SK-N-SH treated with all-trans-retinoic acid at 6 μM for 48 hours (cell line): ENCODE measurements around the gene VRK2.
"Not testable (repeated sequence)": the region's sequence is repeated elsewhere in the genome, so short reads cannot be mapped to it uniquely, and the experiment has no call there.

ENCODE experiments used
- ATAC-seq: fragments of 200-7000 bp; cut with Tn5 transposase; 3 replicates; pipeline ENCODE4 v1.9.1; 2020; ENCODE audit warnings: mild to moderate bottlenecking, moderate library complexity
- ARNTL ChIP-seq: fragments of 450-650 bp; formaldehyde crosslinking; IDR thresholded peaks from 2 replicates; pipeline ENCODE4 v1.5.0; 2020; ENCODE audit warnings: low read depth, mild to moderate bottlenecking, moderate library complexity, borderline replicate concordance
- BACH2 ChIP-seq: fragments of 250-450 bp; sonication (Bioruptor Pico); IDR thresholded peaks from 2 replicates; pipeline ENCODE4 v1.9.0; 2021; ENCODE audit warnings: mild to moderate bottlenecking, borderline replicate concordance
- CSDC2 ChIP-seq: fragments of 250-450 bp; sonication (Bioruptor Pico); IDR thresholded peaks from 2 replicates; pipeline ENCODE4 v1.5.0; 2020; ENCODE audit warnings: mild to moderate bottlenecking, moderate library complexity
- ESRRG ChIP-seq: fragments of 250-450 bp; sonication (Bioruptor Pico); IDR thresholded peaks from 2 replicates; pipeline ENCODE4 v1.6.1; 2021; ENCODE audit warnings: mild to moderate bottlenecking
- GLIS3 ChIP-seq: fragments of 250-450 bp; sonication (Bioruptor Pico); IDR thresholded peaks from 2 replicates; pipeline ENCODE4 v1.5.0; 2020; ENCODE audit warnings: mild to moderate bottlenecking, moderate library complexity
- ISL1 ChIP-seq: fragments of 250-450 bp; sonication (Bioruptor Pico); IDR thresholded peaks from 2 replicates; pipeline ENCODE4 v2.1.2; 2022; ENCODE audit warnings: mild to moderate bottlenecking, moderate library complexity
- OSR1 ChIP-seq: fragments of 250-450 bp; sonication (Bioruptor Pico); IDR thresholded peaks from 2 replicates; pipeline ENCODE4 v1.8.0; 2022; ENCODE audit warnings: moderate library complexity, mild to moderate bottlenecking, inconsistent platforms
- PPARA ChIP-seq: fragments of 250-450 bp; sonication (Bioruptor Pico); IDR thresholded peaks from 2 replicates; pipeline ENCODE4 v1.5.0; 2020; ENCODE audit warnings: mild to moderate bottlenecking, borderline replicate concordance
- RARB ChIP-seq: fragments of 250-450 bp; sonication (Bioruptor Pico); IDR thresholded peaks from 2 replicates; pipeline ENCODE4 v1.8.0; 2021; ENCODE audit warnings: mild to moderate bottlenecking, moderate library complexity
- SNAI2 ChIP-seq: fragments of 250-450 bp; sonication (Bioruptor Pico); IDR thresholded peaks from 2 replicates; pipeline ENCODE4 v1.5.0; 2020; ENCODE audit warnings: mild to moderate bottlenecking, moderate library complexity
- TCF4 ChIP-seq: fragments of 250-450 bp; sonication (Bioruptor Pico); IDR thresholded peaks from 2 replicates; pipeline ENCODE4 v1.8.0; 2021; ENCODE audit warnings: mild to moderate bottlenecking, moderate library complexity, borderline replicate concordance
- TOX ChIP-seq: fragments of 250-450 bp; sonication (Bioruptor Pico); IDR thresholded peaks from 2 replicates; pipeline ENCODE4 v1.8.0; 2021; ENCODE audit warnings: mild to moderate bottlenecking, moderate library complexity, borderline replicate concordance
- ZC3H10 ChIP-seq: fragments of 250-450 bp; sonication (Bioruptor Pico); IDR thresholded peaks from 2 replicates; pipeline ENCODE4 v1.5.1; 2021; ENCODE audit warnings: mild to moderate bottlenecking, moderate library complexity
- ZFP3 ChIP-seq: fragments of 250-450 bp; sonication (Bioruptor Pico); IDR thresholded peaks from 2 replicates; pipeline ENCODE4 v1.5.0; 2020; ENCODE audit warnings: mild to moderate bottlenecking, moderate library complexity
- ZFP30 ChIP-seq: fragments of 450-650 bp; formaldehyde crosslinking; IDR thresholded peaks from 2 replicates; pipeline ENCODE4 v1.5.0; 2022; ENCODE audit warnings: mild to moderate bottlenecking, moderate library complexity
- ZNF565 ChIP-seq: fragments of 450-650 bp; formaldehyde crosslinking; conservative IDR thresholded peaks from 2 replicates; pipeline ENCODE4 v1.5.0; 2020; ENCODE audit warnings: low read depth, mild to moderate bottlenecking, moderate library complexity
- ZNF70 ChIP-seq: fragments of 450-650 bp; formaldehyde crosslinking; IDR thresholded peaks from 2 replicates; pipeline ENCODE4 v1.5.0; 2020; ENCODE audit warnings: mild to moderate bottlenecking, moderate library complexity
- ZNF8 ChIP-seq: fragments of 450-650 bp; formaldehyde crosslinking; IDR thresholded peaks from 2 replicates; pipeline ENCODE4 v1.5.0; 2020; ENCODE audit warnings: mild to moderate bottlenecking, moderate library complexity
- TF ChIP-seq, protein P1 (sequence below): fragments of 250-450 bp; sonication (Bioruptor Pico); IDR thresholded peaks from 2 replicates; pipeline ENCODE4 v1.5.1; 2021; ENCODE audit warnings: mild to moderate bottlenecking, moderate library complexity
- TF ChIP-seq, protein P2 (sequence below): fragments of 250-450 bp; sonication (Bioruptor Pico); IDR thresholded peaks from 2 replicates; pipeline ENCODE4 v1.8.0; 2021; ENCODE audit warnings: low read depth, mild to moderate bottlenecking, moderate library complexity, borderline replicate concordance
- TF ChIP-seq, protein P3 (sequence below): fragments of 250-450 bp; sonication (Bioruptor Pico); IDR thresholded peaks from 2 replicates; pipeline ENCODE4 v1.5.1; 2020; ENCODE audit warnings: low read depth, mild to moderate bottlenecking, moderate library complexity
- TF ChIP-seq, protein P4 (sequence below): fragments of 250-450 bp; sonication (Bioruptor Pico); IDR thresholded peaks from 2 replicates; pipeline ENCODE4 v1.5.0; 2020; ENCODE audit warnings: mild to moderate bottlenecking, moderate library complexity
- TF ChIP-seq, protein P5 (sequence below): fragments of 250-450 bp; sonication (Bioruptor Pico); IDR thresholded peaks from 2 replicates; pipeline ENCODE4 v1.8.0; 2020; ENCODE audit warnings: mild to moderate bottlenecking, moderate library complexity, borderline replicate concordance

VRK2 gene

DNA sequence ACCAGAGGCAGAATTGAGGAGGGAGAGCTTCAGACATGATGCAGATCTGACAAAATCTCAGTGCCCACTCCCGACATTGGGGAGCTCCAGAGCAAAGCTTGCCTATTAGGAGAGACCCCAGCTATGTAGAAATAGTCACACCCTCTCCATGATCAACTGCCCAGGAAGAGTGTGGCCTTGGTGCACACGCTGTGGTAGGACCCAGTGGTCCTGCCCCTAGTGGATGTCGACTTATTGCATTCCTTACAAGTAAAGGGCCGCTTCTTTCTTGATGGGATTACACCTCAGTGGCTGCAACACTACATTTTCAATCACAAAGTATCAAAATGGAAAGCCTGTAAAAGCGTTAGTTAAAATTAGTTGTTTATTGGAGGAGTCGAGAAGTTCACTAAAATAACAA, 64.2 kb downstream of the VRK2 start:
- ATAC-seq: no peak

DNA sequence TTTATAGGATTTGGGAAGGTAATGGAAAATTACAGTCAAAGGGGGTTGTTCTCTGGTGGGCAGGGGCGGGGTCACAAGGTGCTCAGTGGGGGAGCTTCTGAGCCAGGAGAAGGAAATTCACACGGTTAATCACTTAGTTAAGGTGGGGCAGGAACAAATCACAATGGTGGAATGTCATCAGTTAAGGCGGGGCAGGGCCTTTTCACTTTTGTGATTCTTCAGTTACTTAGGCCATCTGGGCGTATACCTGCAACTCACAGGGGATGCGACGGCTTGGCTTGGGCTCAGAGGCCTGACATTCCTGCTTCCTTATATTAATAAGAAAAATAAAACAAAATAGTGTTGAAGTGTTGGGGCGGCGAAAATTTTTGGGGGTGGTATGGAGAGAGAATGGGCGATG, 67.0 kb downstream of the VRK2 start:
- not testable (repeated sequence) for ATAC-seq

More for the DNA sequence above, 64.2 kb downstream of the VRK2 start:
- TF ChIP-seq, protein P1, sequence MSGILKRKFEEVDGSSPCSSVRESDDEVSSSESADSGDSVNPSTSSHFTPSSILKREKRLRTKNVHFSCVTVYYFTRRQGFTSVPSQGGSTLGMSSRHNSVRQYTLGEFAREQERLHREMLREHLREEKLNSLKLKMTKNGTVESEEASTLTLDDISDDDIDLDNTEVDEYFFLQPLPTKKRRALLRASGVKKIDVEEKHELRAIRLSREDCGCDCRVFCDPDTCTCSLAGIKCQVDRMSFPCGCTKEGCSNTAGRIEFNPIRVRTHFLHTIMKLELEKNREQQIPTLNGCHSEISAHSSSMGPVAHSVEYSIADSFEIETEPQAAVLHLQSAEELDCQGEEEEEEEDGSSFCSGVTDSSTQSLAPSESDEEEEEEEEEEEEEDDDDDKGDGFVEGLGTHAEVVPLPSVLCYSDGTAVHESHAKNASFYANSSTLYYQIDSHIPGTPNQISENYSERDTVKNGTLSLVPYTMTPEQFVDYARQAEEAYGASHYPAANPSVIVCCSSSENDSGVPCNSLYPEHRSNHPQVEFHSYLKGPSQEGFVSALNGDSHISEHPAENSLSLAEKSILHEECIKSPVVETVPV: no peak
- TF ChIP-seq ISL1 (CRISPR knock-in tag) (no peak), BACH2 (CRISPR knock-in tag) (no peak), RARB (CRISPR knock-in tag) (no peak), OSR1 (CRISPR knock-in tag) (no peak), ZC3H10 (CRISPR knock-in tag) (no peak), ESRRG (no peak), ARNTL (no peak), ZNF8 (no peak), CSDC2 (CRISPR knock-in tag) (no peak), ZNF565 (CRISPR knock-in tag) (no peak), ZNF70 (CRISPR knock-in tag) (no peak), GLIS3 (CRISPR knock-in tag) (no peak)
- TF ChIP-seq, protein P2, sequence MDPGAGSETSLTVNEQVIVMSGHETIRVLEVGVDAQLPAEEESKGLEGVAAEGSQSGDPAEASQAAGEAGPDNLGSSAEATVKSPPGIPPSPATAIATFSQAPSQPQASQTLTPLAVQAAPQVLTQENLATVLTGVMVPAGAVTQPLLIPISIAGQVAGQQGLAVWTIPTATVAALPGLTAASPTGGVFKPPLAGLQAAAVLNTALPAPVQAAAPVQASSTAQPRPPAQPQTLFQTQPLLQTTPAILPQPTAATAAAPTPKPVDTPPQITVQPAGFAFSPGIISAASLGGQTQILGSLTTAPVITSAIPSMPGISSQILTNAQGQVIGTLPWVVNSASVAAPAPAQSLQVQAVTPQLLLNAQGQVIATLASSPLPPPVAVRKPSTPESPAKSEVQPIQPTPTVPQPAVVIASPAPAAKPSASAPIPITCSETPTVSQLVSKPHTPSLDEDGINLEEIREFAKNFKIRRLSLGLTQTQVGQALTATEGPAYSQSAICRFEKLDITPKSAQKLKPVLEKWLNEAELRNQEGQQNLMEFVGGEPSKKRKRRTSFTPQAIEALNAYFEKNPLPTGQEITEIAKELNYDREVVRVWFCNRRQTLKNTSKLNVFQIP: no peak

DNA sequence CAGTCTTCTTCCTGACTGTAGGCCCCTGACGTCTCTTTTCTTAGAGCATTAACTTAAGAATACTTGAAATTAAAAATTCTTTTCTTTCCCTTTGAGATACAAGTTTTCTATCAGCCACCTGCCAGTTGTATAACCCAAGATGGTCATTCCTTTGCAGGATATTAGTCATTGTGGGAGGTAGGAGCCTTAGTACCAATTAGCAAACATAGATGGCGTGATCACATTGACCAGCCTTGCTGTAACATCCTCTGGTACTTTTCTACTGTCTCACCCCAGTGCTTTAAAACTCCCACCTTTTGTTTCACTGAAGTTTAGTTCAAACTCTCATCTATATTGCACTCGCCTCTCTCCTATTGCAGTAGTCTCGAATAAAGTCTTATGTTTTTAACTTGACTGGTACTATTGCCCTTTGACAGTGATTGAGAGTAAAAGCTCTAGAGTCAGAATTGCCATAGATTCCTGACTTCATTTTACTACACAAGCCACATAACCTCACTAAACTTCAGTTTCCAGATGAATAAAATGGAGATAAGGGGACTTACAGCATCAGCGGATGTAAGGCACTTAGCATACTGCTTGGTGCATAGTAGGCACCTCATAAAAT, 74.1 kb downstream of the VRK2 start:
- ATAC-seq: no peak
- TF ChIP-seq ZFP3 (CRISPR knock-in tag): no peak
- no peak for TF ChIP-seq ESRRG
- TF ChIP-seq TOX (CRISPR knock-in tag): no peak
- TF ChIP-seq ZFP30 (CRISPR knock-in tag): no peak
- TF ChIP-seq, protein P1: no peak
- TF ChIP-seq ZNF8: no peak
- no peak for TF ChIP-seq ISL1 (CRISPR knock-in tag)
- no peak for TF ChIP-seq ZNF70 (CRISPR knock-in tag)
- TF ChIP-seq CSDC2 (CRISPR knock-in tag): no peak
- TF ChIP-seq, protein P3, sequence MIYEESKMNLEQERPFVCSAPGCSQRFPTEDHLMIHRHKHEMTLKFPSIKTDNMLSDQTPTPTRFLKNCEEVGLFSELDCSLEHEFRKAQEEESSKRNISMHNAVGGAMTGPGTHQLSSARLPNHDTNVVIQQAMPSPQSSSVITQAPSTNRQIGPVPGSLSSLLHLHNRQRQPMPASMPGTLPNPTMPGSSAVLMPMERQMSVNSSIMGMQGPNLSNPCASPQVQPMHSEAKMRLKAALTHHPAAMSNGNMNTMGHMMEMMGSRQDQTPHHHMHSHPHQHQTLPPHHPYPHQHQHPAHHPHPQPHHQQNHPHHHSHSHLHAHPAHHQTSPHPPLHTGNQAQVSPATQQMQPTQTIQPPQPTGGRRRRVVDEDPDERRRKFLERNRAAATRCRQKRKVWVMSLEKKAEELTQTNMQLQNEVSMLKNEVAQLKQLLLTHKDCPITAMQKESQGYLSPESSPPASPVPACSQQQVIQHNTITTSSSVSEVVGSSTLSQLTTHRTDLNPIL: no peak
- no peak for TF ChIP-seq GLIS3 (CRISPR knock-in tag)
- no peak for TF ChIP-seq OSR1 (CRISPR knock-in tag)
- no peak for TF ChIP-seq SNAI2
- no peak for TF ChIP-seq PPARA
- TF ChIP-seq ARNTL: no peak
- TF ChIP-seq, protein P4, sequence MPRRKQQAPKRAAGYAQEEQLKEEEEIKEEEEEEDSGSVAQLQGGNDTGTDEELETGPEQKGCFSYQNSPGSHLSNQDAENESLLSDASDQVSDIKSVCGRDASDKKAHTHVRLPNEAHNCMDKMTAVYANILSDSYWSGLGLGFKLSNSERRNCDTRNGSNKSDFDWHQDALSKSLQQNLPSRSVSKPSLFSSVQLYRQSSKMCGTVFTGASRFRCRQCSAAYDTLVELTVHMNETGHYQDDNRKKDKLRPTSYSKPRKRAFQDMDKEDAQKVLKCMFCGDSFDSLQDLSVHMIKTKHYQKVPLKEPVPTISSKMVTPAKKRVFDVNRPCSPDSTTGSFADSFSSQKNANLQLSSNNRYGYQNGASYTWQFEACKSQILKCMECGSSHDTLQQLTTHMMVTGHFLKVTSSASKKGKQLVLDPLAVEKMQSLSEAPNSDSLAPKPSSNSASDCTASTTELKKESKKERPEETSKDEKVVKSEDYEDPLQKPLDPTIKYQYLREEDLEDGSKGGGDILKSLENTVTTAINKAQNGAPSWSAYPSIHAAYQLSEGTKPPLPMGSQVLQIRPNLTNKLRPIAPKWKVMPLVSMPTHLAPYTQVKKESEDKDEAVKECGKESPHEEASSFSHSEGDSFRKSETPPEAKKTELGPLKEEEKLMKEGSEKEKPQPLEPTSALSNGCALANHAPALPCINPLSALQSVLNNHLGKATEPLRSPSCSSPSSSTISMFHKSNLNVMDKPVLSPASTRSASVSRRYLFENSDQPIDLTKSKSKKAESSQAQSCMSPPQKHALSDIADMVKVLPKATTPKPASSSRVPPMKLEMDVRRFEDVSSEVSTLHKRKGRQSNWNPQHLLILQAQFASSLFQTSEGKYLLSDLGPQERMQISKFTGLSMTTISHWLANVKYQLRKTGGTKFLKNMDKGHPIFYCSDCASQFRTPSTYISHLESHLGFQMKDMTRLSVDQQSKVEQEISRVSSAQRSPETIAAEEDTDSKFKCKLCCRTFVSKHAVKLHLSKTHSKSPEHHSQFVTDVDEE (CRISPR knock-in tag): no peak
- TF ChIP-seq, protein P5, sequence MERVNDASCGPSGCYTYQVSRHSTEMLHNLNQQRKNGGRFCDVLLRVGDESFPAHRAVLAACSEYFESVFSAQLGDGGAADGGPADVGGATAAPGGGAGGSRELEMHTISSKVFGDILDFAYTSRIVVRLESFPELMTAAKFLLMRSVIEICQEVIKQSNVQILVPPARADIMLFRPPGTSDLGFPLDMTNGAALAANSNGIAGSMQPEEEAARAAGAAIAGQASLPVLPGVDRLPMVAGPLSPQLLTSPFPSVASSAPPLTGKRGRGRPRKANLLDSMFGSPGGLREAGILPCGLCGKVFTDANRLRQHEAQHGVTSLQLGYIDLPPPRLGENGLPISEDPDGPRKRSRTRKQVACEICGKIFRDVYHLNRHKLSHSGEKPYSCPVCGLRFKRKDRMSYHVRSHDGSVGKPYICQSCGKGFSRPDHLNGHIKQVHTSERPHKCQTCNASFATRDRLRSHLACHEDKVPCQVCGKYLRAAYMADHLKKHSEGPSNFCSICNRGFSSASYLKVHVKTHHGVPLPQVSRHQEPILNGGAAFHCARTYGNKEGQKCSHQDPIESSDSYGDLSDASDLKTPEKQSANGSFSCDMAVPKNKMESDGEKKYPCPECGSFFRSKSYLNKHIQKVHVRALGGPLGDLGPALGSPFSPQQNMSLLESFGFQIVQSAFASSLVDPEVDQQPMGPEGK: no peak
- no peak for TF ChIP-seq ZNF565 (CRISPR knock-in tag)
- no peak for TF ChIP-seq TCF4 (CRISPR knock-in tag)
